NB4 (cell line): Measurements from ENCODE around the gene CA5B.

ENCODE experiments used
- MYC ChIP-seq: IDR thresholded peaks from 2 replicates; pipeline ENCODE4 v1.6.1; 2011; ENCODE audit warnings: low read depth, low read length
- POLR2A ChIP-seq: IDR thresholded peaks from 2 replicates; pipeline ENCODE4 v1.6.1; 2011; ENCODE audit warnings: mild to moderate bottlenecking; ENCODE audit not compliant: insufficient read length; ENCODE audit errors: extremely low read depth
- TF ChIP-seq, protein P1 (sequence below): IDR thresholded peaks from one replicate; pipeline ENCODE4 v1.5.1; 2012; ENCODE audit warnings: low read depth, low read length

DNA sequence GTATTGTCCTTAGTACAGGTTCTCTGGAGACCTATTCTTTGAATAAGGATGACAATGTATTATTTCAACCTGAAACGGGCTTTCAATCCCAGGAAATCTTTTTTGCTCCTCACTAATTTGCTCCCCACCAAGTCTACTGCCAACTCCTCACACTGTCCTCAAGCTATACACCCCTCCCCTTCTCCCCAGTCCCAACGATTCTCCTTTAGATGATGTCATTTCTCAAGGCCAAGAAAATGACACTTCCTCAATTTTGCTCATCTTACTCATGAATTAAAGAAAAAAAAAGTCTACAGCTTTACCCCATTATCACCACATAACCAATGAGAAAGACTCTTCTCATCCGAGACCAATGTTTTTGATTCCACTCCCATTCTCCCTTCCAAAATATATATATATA, 96.0 kb downstream of the CA5B start:
- TF ChIP-seq, protein P1, sequence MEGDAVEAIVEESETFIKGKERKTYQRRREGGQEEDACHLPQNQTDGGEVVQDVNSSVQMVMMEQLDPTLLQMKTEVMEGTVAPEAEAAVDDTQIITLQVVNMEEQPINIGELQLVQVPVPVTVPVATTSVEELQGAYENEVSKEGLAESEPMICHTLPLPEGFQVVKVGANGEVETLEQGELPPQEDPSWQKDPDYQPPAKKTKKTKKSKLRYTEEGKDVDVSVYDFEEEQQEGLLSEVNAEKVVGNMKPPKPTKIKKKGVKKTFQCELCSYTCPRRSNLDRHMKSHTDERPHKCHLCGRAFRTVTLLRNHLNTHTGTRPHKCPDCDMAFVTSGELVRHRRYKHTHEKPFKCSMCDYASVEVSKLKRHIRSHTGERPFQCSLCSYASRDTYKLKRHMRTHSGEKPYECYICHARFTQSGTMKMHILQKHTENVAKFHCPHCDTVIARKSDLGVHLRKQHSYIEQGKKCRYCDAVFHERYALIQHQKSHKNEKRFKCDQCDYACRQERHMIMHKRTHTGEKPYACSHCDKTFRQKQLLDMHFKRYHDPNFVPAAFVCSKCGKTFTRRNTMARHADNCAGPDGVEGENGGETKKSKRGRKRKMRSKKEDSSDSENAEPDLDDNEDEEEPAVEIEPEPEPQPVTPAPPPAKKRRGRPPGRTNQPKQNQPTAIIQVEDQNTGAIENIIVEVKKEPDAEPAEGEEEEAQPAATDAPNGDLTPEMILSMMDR = no peak
- TF ChIP-seq MYC (no peak), POLR2A (no peak)
